K562 (cell line): ENCODE data around the gene DCTN2. TPM values are rescaled to one million over a fixed set of nuclear protein-coding genes. Genes with fewer than 3 reads are reported as not detected.

Source experiments
- KDM1A ChIP-seq, 2 experiments: fragments of 450-650 bp; IDR thresholded peaks; 2 replicates each; pipeline ENCODE4 v1.6.1; 2016; ENCODE audit warnings: mild to moderate bottlenecking in 2 of 2
- NONO ChIP-seq, 2 experiments: fragments of 200-400 bp in 1 of 2; fragments of 450-650 bp in 1 of 2; formaldehyde crosslinking in 1 of 2; IDR thresholded peaks; 2 replicates each; pipeline ENCODE4 v1.6.1; 2017; ENCODE audit warnings: low read depth in 2 of 2, mild to moderate bottlenecking in 2 of 2, moderate library complexity in 2 of 2, low read length in 1 of 2
- RBBP5 ChIP-seq: fragments of 200-600 bp; sonication (generic); IDR thresholded peaks from 2 replicates; pipeline ENCODE4 v1.6.1; 2012; ENCODE audit warnings: borderline replicate concordance, mild to moderate bottlenecking, low read length, control low read depth, inconsistent platforms; ENCODE audit not compliant: insufficient read depth, poor library complexity, severe bottlenecking
- ZBTB40 ChIP-seq, 2 experiments: fragments of 450-650 bp in 1 of 2; sonication (generic) in 1 of 2; formaldehyde crosslinking in 1 of 2; IDR thresholded peaks; 2 replicates each; pipeline versions ENCODE4 v1.7.1 to v1.9.0; 2016 to 2022; ENCODE audit warnings: inconsistent platforms in 1 of 2, mild to moderate bottlenecking in 1 of 2, missing genetic modification reagents in 1 of 2
- ZFP91 ChIP-seq: sonication (generic); formaldehyde crosslinking; IDR thresholded peaks from 2 replicates; pipeline ENCODE4 v1.8.0; 2022; ENCODE audit warnings: mild to moderate bottlenecking, missing genetic modification reagents
- ZNF184 ChIP-seq: sonication (generic); formaldehyde crosslinking; IDR thresholded peaks from 2 replicates; pipeline ENCODE4 v1.5.0; 2020; ENCODE audit warnings: missing genetic modification reagents
- polyA plus RNA-seq, 8 experiments: library from polyadenylated mRNA; depleted of rRNA in 4 of 8; stranded (reverse) in 5 of 8; unstranded in 3 of 8; fragments of >200 nt; fragmentation: Nextera tagmentation in 2 of 8; fragmentation: Illumina TruSeq in 1 of 8; extraction: Ambion mirVana in 2 of 8; extraction: Trizol in 1 of 8; gene quantifications; 2 replicates each; pipeline versions ENCODE4 v1.2.1 to v1.2.3, GENCODE V29; 2011 to 2014; ENCODE audit warnings: inconsistent platforms in 1 of 8, missing spikeins in 1 of 8
- total RNA-seq, 7 experiments: library from RNA; depleted of rRNA in 6 of 7; stranded (reverse); fragments of >200 nt in 6 of 7; fragmentation: Illumina TruSeq in 2 of 7; extraction: Trizol in 2 of 7; gene quantifications; 2 replicates each; pipeline versions ENCODE4 v1.2.1 to v1.2.3, GENCODE V29; 2011 to 2021; ENCODE audit warnings: low replicate concordance in 1 of 7

The DCTN2 gene
- total and polyA plus RNA-seq, 9 of the 15 experiments (the other 6 are each of a cell fraction or from before 2014, with no cell fraction given) = 43.6 to 270 (median 125) TPM

- TF ChIP-seq ZBTB40 (IDR thresholded peaks at IDR 0.05) (peak; percentile 38; the same call in 1 of the 2 replicates), ZBTB40 (CRISPR knock-in tag; IDR thresholded peaks at IDR 0.05) (no peak), NONO (IDR thresholded peaks at IDR 0.05; ENCODE audit: low read depth in 2 of 2, low read length in 1 of 2) (peak in 1 of 2 experiments; percentile 40; a peak in 1 of 4 replicates), ZFP91 (CRISPR knock-in tag) (no peak), ZNF184 (CRISPR knock-in tag) (no peak), RBBP5 (peak; percentile 48), KDM1A (IDR thresholded peaks at IDR 0.05) (peak; percentile 84 to 87)
Observed at GRCh38 chr12:57539134-57539768, 7.7 kb downstream of the DCTN2 start (continued).
